Endothelial cell (in vitro differentiated cells): Measurements from ENCODE around the gene TUBGCP3. TPM values are rescaled to one million over a fixed set of nuclear protein-coding genes. Genes with fewer than 3 reads are reported as not detected.

Experiments used
- DNase-seq: peaks from one replicate; pipeline ENCODE4 v3.0.0; 2021; ENCODE audit warnings: low spot score
- H3K27ac Mint-ChIP-seq: one replicate; pipeline ENCODE4 v1.8.0; 2021; ENCODE audit warnings: mixed read lengths, inconsistent platforms; ENCODE audit not compliant: unreplicated experiment
- H3K27me3 Mint-ChIP-seq: one replicate; pipeline ENCODE4 v1.8.0; 2021; ENCODE audit warnings: mild to moderate bottlenecking, moderate library complexity, mixed read lengths, inconsistent platforms; ENCODE audit not compliant: unreplicated experiment
- H3K36me3 Mint-ChIP-seq: one replicate; pipeline ENCODE4 v1.8.0; 2021; ENCODE audit warnings: mild to moderate bottlenecking, low read depth, mixed read lengths, inconsistent platforms; ENCODE audit not compliant: unreplicated experiment
- H3K4me1 Mint-ChIP-seq: one replicate; pipeline ENCODE4 v1.8.0; 2021; ENCODE audit warnings: mild to moderate bottlenecking, mixed read lengths, inconsistent platforms; ENCODE audit not compliant: unreplicated experiment
- H3K4me3 Mint-ChIP-seq: one replicate; pipeline ENCODE4 v1.8.0; 2021; ENCODE audit warnings: mild to moderate bottlenecking, mixed read lengths, inconsistent platforms; ENCODE audit not compliant: unreplicated experiment
- H3K9me3 Mint-ChIP-seq: one replicate; pipeline ENCODE4 v1.8.0; 2021; ENCODE audit warnings: mixed read lengths, inconsistent platforms; ENCODE audit not compliant: unreplicated experiment
- CTCF ChIP-seq: fragments of 200-600 bp; sonication (generic); IDR thresholded peaks from one replicate; pipeline ENCODE4 v1.5.0; 2021; ENCODE audit warnings: antibody characterized with exemption; ENCODE audit not compliant: unreplicated experiment
- total RNA-seq: library from RNA; stranded (reverse); fragmentation: NEBNext Ultra II Directional; extraction: Animal tissue kit (Norgen Biotek cat#: 25700); gene quantifications from one replicate; pipeline ENCODE4 v1.2.1, GENCODE V29; 2021; ENCODE audit not compliant: unreplicated experiment

Gene TUBGCP3
- total RNA-seq, 1 donor from 2014 or later: 26.8 TPM

- Mint-ChIP-seq H3K27me3 (no peaks in the 10 kb centered on the region), H3K4me3 (no peak overlapping the region), H3K36me3 (no peaks in the 10 kb centered on the region), H3K9me3 (no peaks in the 10 kb centered on the region), H3K27ac (no peak overlapping the region), H3K4me1 (no peaks in the 10 kb centered on the region)
- TF ChIP-seq CTCF: no peak
- DNase-seq: no peak
These were observed 66.8 kb downstream of the TUBGCP3 start for GRCh38 chr13:112521073-112521685.

- H3K36me3 Mint-ChIP-seq: no peaks in the 10 kb centered on the region
- no peaks in the 10 kb centered on the region for H3K9me3 Mint-ChIP-seq
- no peak overlapping the region for H3K27ac Mint-ChIP-seq
- no peak for TF ChIP-seq CTCF
- H3K4me3 Mint-ChIP-seq: no peak overlapping the region
- no peak for DNase-seq
- no peaks in the 10 kb centered on the region for H3K4me1 Mint-ChIP-seq
- H3K27me3 Mint-ChIP-seq: no peaks in the 10 kb centered on the region
These were observed 68.4 kb downstream of the TUBGCP3 start for GRCh38 chr13:112519517-112520060.

GRCh38 chr13:112516218-112516617 lies 71.7 kb downstream of the TUBGCP3 start:
- Mint-ChIP-seq H3K4me1 (no peaks in the 10 kb centered on the region), H3K27ac (no peak overlapping the region), H3K4me3 (no peak overlapping the region), H3K36me3 (peaks cover 3% of the 10 kb centered on the region), H3K9me3 (no peaks in the 10 kb centered on the region), H3K27me3 (peaks cover 3% of the 10 kb centered on the region)
- TF ChIP-seq CTCF: no peak
- no peak for DNase-seq

GRCh38 chr13:112513761-112514160 lies 74.2 kb downstream of the TUBGCP3 start:
- peaks cover 3% of the 10 kb centered on the region for H3K27me3 Mint-ChIP-seq
- no peak for TF ChIP-seq CTCF
- no peaks in the 10 kb centered on the region for H3K9me3 Mint-ChIP-seq
- H3K4me3 Mint-ChIP-seq: no peak overlapping the region
- H3K36me3 Mint-ChIP-seq: peaks cover 7% of the 10 kb centered on the region
- no peak overlapping the region for H3K27ac Mint-ChIP-seq
- no peak for DNase-seq
- no peaks in the 10 kb centered on the region for H3K4me1 Mint-ChIP-seq

- no peak for TF ChIP-seq CTCF
- Mint-ChIP-seq H3K27me3 (peaks cover 3% of the 10 kb centered on the region), H3K9me3 (no peaks in the 10 kb centered on the region), H3K27ac (no peak overlapping the region), H3K4me3 (no peak overlapping the region), H3K4me1 (no peaks in the 10 kb centered on the region), H3K36me3 (peaks cover 7% of the 10 kb centered on the region)
- DNase-seq: no peak
These were observed 76.8 kb downstream of the TUBGCP3 start for GRCh38 chr13:112510987-112511685.
